Astrocyte of the hippocampus (primary cell): ENCODE results near the gene EIF3C.
"Not testable (repeated sequence)": the region's sequence is repeated elsewhere in the genome, so short reads cannot be mapped to it uniquely, and the experiment has no call there.

Experiments
- DNase-seq: peaks from one replicate; pipeline ENCODE4 v3.0.0; 2011; ENCODE audit warnings: low read depth, low spot score

EIF3C gene, protein sequence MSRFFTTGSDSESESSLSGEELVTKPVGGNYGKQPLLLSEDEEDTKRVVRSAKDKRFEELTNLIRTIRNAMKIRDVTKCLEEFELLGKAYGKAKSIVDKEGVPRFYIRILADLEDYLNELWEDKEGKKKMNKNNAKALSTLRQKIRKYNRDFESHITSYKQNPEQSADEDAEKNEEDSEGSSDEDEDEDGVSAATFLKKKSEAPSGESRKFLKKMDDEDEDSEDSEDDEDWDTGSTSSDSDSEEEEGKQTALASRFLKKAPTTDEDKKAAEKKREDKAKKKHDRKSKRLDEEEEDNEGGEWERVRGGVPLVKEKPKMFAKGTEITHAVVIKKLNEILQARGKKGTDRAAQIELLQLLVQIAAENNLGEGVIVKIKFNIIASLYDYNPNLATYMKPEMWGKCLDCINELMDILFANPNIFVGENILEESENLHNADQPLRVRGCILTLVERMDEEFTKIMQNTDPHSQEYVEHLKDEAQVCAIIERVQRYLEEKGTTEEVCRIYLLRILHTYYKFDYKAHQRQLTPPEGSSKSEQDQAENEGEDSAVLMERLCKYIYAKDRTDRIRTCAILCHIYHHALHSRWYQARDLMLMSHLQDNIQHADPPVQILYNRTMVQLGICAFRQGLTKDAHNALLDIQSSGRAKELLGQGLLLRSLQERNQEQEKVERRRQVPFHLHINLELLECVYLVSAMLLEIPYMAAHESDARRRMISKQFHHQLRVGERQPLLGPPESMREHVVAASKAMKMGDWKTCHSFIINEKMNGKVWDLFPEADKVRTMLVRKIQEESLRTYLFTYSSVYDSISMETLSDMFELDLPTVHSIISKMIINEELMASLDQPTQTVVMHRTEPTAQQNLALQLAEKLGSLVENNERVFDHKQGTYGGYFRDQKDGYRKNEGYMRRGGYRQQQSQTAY

DNA sequence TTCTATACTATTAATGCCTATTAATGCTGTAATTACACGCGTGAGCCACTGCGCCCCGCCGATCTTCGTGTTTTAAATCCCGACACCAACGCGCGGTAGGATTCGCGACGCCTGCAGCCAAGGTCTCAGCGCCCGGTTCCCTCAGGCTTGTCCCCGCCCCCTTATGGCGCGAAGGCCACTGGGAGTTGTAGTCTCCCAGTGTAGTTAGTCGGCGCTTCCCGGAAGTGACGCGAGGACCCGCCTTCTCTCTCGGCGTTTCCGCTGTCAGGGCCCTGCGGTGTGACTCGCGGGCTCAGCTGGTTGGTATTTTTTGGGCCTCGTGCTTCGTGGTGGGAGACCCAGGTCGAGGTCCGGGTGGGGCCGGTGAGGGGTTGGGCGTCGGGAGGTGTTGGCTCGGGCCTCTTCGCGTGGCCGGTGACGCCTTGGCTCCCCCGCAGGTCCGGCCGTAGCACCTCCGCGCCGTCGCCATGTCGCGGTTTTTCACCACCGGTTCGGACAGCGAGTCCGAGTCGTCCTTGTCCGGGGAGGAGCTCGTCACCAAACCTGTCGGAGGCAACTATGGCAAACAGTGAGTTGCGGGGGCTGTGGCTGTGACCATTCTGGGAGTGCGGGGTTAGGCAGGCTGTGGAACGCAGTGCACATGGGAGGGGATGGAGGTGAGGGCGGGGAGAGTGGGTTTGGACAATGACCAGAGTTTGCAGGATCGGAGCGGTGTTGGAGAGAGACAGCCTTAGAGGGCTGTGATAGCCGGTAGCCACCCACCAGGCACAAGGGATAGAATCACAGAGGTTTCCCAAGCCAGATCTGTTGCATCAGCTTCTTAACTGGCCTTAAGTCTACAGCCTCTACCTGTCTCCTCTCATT lies at the start of gene EIF3C:
TSS of gene EIF3C (plus strand) at position 245 of the 864 bp plus-strand sequence. CDS start at position 468, 223 bp downstream.
- not testable (repeated sequence) for DNase-seq

DNA sequence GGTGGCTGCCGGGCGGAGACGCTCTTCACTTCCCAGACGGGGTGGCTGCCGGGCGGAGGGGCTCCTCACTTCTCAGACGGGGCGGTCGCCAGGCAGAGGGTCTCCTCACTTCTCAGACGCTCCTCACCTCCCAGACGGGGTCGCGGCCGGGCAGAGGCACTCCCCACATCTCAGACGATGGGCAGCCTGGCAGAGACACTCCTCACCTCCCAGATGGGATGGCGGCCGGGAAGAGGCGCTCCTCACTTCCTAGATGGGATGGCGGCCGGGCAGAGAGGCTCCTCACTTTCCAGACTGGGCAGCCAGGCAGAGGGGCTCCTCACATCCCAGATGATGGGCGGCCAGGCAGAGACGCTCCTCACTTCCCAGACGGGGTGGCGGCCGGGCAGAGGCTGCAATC lies 45.0 kb upstream of the EIF3C start:
- not testable (repeated sequence) for DNase-seq

DNA sequence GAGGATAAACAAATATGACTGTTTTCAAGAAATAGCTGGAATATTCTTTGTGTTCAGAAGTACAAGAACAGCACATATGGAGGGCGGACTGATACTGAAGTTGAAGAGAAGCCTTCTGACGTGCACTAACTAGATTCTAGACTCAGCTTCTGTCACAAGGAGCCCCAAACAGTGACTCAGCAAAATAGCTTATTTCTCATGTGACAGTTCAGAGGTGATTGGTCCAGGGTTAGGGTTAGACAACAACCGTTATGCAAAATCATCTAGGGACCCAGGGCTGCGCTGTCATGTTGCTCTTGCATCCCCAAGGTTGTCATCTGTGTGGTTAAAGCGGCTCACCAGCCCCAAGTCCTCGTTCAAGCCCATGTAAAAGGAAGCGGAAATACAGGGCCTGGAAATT lies 43.8 kb upstream of the EIF3C start:
- DNase-seq, result not testable (repeated sequence)

DNA sequence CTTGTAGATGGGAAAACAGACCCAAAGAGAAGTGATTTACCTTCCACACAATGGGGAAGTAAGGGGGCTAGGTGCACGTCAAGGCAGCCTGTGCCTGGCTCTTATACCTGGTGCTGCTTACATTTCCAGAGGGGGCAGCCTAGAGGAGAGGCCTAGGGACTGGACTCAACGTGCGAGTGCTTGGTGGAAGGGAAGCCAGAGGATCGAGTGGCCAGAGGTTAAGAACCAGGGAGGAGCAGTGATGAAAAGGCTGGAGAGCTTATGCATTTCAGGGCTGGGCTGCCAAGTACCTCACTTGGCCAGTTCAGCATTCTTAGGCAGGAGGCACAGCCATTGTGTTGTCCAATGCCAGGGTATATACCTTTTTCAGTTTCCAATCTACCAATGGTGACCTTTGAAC lies 43.1 kb upstream of the EIF3C start:
- not testable (repeated sequence) for DNase-seq

DNA sequence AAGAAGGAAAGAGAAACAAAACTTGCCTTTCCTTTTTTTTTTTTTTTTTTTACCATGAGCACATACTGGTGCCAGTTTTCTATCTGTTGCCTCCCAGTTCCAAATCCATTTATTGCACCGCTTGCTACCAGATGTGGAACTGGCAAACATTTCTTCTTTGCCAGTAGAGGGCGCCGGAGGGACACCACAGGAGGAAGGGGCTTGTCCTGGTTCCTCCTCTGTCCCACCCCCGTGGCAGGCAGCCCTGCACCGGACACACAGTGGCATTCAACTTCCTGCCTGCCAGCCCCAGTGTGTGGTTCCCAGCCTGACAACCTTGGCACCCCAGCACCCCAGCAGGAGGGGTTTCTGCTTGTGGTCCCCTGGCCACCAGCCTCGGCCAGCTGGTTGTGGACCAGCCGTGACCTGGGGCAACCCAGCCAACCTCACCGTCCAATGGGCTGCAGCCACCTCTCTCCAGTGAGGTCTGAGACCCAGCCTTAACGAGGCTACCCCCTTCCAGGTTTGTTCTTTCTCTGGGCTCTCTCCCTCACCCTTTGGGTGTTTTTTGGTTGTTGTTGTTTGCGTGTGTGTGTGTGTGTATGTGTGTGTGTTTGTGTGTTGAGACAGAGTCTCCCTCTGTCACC lies 22.8 kb upstream of the EIF3C start:
- DNase-seq, result not testable (repeated sequence)

DNA sequence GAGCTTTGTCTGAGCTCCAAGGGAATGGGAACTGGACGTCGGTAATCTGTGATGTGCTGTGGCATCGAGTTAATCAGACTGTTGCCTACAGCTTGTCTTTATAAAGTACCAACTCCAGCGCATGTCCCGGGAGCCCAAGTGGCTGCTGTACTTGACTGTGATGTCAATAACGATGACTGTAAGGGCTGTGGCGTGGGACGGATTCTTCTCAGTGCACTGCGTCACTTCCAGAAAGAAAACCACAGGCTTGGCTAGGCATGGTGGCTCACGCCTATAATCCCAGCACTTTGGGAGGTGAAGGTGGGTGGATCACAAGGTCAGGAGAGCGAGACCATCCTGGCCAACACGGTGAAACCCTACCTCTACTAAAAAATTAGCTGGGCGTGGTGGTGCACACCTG lies 21.8 kb upstream of the EIF3C start:
- DNase-seq, result not testable (repeated sequence)

DNA sequence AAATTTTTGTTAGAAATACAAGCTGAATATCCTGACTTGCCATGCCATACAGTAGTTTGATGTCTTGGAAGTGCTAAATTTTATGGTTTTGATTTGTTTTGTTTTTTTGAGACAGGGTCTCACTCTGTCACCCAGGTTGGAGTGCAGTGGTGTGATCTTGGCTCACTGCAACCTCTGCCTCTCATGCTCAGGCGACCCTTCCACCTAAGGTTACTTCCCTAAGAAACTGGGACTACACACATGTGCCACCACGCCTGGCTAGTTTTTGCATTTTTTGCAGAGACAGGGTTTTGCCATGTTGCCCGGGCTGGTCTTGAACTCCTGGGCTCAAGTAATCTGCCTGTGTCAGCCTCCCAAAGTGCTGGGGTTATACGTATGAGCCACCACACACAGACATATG lies 19.5 kb upstream of the EIF3C start:
- DNase-seq, result not testable (repeated sequence)

DNA sequence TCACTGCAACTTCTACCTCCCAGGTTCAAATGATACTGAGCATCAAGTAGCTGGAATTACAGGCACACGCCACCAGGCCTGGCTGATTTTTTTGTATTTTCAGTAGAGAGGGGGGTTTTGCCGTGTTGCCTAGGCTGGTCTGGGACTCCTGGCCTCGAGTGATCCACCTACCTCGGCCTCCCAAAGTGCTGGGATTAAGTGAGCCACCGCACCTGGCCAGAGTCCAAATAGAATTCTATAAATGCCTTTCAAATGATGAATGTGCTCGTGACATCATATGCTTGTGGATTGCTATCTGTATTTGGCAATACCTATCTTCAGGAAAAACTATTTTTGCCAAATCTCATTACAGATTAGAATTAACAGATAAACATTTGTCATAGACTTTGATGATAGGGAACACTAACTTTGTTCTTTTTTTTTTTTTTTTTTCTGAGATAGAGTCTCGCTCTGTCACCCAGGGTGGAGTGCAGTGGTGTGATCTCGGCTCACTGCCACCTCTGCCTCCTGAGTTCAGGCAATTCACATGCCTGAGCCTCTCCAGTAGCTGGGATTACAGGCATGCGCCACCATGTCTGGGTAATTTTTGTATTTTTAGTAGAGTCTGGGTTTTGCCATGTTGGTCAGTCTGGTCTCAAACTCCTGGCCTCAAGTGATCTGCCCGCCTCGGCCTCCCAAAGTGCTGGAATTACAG lies 17.9 kb upstream of the EIF3C start:
- not testable (repeated sequence) for DNase-seq

DNA sequence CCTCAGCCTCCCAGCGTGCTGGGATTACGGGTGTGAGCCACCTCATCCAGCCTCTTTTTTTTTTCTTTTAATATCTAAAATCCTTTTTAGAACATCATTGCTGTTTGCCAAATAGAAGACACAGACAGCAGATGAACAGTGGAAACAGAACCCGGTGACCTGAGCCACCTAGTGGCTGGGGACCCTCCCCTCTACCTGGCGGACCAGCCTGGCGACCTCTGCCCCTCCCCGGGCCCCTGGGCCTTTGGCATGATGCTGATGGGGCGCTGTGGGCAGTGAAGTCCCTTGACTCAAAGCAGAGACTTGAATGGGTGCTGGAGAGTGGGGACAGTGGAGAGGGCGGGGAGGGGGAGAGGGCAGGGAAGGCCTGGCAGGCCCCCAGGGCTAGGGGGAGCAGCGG lies 11.5 kb upstream of the EIF3C start:
- DNase-seq, result not testable (repeated sequence)

DNA sequence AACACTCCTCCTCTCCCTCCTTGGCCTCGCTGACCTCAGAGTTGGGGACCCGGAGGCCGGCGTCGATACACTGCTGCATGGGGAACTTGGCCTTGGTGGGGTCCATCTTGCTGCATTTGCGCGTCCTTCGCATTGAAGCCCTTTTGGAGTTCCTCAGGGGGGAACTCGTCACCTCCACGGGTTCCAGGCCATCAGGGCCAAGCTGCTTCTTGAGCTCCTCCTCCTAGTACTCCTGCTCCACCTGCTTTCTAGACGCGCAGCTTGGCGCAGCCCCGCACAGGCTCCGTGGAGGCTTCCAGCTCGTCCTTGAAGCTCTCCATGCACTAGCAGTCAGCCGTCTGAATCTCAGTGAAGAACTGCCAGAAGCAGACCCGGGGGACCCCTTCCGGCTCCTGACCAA lies 10.9 kb upstream of the EIF3C start:
- not testable (repeated sequence) for DNase-seq

DNA sequence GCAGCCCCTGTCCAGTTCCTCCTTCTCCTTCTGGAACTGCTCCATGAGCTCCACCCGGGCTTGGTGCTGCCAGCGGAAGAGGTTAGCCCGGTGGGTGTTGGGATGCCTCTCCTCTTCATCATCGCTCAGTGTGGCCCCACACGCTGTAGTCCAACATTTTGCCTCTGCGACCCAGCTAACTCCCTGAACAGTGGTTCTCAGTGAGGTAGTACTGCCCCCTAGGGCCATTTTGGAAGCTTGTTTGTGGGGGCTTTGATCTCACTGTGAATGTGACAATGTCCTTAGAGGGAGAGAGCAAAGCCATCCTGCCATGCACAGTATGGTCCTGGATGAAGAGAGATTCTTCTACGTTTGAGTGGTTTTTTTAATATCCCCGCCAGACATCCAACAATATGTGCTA lies 9.9 kb upstream of the EIF3C start:
- DNase-seq, result not testable (repeated sequence)

DNA sequence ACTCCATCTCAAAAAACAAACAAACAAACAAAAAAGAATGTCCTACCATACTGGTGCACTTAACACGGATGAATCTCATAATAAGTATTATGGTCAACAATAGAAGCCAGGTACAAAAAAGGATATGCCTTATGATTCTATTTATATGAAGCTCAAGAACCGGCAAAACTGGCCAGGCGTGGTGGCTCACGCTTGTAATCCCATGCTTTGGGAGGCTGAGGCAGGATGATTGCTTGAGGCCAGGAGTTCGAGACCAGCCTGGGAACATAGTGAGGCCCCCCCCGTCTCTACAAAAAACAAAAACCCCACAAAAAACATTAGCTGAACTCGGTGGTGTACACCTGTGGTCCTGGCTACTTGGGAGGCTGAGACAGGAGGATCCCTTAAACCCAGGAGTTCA lies 7.0 kb upstream of the EIF3C start:
- DNase-seq, result not testable (repeated sequence)

DNA sequence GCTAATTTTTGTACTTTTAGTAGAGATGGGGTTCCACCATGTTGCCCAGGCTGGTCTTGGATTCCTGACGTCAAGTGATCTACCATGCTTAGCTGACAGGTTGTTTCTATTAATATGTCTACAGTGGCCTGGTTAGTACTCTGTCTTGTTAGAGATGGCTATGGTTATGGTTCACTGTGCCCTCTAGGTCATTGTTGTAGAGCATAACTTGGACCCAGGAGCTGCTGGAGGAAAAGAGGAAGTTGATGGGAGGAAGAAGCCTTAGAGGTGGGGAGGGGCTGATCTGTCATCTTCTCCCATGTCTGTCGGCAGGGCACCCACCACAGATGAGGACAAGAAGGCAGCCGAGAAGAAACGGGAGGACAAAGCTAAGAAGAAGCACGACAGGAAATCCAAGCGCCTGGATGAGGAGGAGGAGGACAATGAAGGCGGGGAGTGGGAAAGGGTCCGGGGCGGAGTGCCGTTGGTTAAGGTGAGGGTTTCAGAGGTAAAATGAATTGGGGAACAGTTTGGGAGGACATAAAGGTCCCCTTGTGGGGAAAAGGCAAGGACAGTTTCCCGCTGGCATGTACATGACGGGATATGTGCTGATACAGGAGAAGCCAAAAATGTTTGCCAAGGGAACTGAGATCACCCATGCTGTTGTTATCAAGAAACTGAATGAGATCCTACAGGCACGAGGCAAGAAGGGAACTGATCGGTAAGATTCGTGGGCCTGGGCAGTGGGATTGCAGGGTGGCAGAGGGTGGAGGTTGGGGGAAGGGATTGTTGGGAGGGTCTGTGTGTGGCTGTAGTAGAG lies 11.8 kb downstream of the EIF3C start:
- not testable (repeated sequence) for DNase-seq

DNA sequence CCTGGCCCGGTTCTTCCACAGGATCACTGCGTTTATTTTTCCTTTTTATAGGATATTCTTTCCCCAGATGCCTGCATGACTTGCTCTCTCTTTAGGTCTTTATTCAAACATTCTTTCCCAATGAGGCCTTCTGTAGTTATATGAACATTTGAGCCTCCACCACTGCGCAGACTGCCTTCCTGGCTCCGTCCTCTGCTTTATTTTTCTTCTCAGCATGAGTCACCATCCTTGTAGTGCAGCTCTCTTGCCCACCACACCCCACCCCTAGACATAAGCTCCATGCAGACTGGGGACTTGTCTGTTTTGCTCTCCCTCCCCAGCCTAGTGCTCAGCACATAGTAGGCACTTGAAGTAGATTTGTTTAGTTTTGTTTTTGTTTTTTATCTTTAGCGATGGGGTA lies 20.0 kb downstream of the EIF3C start:
- DNase-seq, result not testable (repeated sequence)

DNA sequence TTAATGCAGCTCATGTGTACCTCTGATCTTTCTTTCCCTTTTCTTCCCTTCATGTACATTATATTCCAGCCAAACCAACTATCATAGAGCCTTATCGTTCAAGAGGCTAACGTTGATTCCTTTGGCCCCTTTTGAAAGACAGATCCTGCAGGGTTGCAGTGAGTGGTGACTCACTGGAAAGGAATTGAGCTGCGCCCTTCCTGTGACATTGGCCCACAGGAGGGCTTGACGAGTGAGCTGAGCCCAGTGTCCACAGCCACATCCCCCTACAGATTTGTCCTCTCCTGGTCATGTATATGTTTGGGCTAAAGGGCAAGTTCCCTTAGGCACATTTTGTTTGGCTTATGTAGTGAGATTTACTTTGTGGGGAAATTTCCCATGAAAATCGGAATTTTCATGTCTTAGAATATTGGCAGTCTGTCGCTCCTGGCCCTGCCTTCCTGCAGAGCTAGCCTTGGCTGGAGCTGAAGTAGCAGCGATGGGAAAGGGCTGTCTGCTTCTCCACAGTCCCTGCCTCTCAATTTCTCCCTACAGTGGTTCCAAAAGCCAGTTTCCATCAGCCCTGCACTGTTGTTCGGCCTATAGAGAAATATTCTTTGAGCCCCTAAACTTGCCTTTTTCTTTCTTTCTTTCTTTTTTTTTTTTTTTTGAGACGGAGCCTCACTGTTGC lies 21.3 kb downstream of the EIF3C start:
- DNase-seq, result not testable (repeated sequence)

DNA sequence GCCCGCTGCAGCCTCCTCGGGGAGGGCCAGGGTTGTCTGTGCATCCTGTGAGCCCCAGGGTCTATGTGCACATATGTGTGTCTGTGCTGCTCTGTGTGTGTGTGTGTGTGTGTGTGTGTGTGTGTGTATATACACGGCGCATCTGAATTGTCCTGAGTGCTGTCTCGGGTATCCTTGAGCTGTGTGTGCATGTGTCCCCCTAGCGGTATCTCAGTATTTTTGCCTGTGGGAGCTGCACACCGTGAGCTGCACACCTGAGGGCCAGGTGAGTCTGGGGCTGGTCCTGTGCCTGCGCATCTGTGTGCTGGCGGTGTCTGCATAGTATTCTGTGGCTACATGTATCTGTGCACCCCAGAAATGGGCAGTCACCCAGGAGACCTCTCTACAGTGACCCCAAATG lies 28.5 kb downstream of the EIF3C start:
- not testable (repeated sequence) for DNase-seq

DNA sequence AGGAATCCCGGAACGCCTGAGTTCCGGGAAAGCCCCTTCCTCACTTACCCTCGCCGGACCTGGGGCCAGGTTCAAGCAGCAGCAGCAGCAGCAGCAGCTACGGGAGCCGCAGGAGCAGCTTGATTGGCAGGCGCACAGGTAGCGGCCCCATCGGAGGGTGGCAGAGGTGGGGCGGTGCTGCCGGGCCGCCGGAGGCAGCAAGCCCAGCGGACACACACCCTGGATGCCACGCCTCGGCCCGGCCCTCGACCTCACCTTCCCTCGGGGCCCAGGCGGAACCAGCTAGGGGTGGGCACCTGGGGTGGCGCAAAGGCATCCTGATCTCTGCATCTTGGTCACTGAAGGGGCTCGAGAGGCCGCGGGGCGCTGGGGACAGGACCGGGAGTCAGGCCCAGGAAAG lies 29.4 kb downstream of the EIF3C start:
- not testable (repeated sequence) for DNase-seq

DNA sequence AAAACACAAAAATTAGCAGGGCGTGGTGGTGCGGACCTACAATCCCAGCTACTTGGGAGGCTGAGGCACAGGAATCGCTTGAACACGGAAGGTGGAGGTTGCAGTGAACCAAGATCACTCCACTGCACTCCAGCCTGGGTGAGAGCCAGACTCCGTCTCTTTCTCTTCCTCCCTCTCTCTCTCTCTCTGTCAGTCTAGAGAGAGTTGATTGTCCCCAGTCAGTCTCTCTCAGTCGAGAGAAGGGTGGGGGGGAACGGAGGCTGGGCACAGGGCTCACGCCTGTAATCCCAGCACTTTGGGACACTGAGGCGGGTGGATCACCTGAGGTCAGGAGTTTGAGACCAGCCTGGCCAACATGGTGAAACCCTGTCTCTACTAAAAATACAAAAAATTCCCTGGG lies 30.0 kb downstream of the EIF3C start:
- DNase-seq, result not testable (repeated sequence)
